Upper lobe of right lung (tissue), 1 donor: ENCODE results near the gene NR2F2. TPM values are rescaled to one million over a fixed set of nuclear protein-coding genes. Genes with fewer than 3 reads are reported as not detected.
A peak's percentile ranks its signal among the peaks of the same experiment; 100 is the strongest.

Experiments
- ATAC-seq: fragments of 200-7000 bp; cut with Tn5 transposase; one replicate; pipeline ENCODE4 v1.9.1; 2020; ENCODE audit warnings: mild to moderate bottlenecking, moderate library complexity
- DNase-seq: peaks from one replicate; pipeline ENCODE4 v3.0.0-alpha.2; 2020
- H3K27ac ChIP-seq: fragments of 200-600 bp; one replicate; pipeline ENCODE4 v1.8.0; 2022
- H3K27me3 ChIP-seq: fragments of 200-600 bp; one replicate; pipeline ENCODE4 v1.8.0; 2022; ENCODE audit warnings: mild to moderate bottlenecking
- H3K36me3 ChIP-seq: fragments of 200-600 bp; one replicate; pipeline ENCODE4 v1.8.0; 2022
- H3K4me1 ChIP-seq: fragments of 200-600 bp; one replicate; pipeline ENCODE4 v1.8.0; 2022
- H3K4me3 ChIP-seq: fragments of 200-600 bp; one replicate; pipeline ENCODE4 v1.8.0; 2022; ENCODE audit warnings: mild to moderate bottlenecking
- H3K9me3 ChIP-seq: fragments of 200-600 bp; one replicate; pipeline ENCODE4 v1.8.0; 2022
- intact Hi-C: fragments of 100-400 bp; cut with DNase I; formaldehyde crosslinking; loops from one replicate; pipeline ENCODE4 v1.11.0; 2022
- total RNA-seq: library from RNA; stranded (reverse); fragmentation: NEBNext Ultra II Directional; extraction: Animal tissue kit (Norgen Biotek cat#: 25700); gene quantifications from one replicate; pipeline ENCODE4 v1.2.1, GENCODE V29; 2021
- TF ChIP-seq, protein P1 (sequence below): fragments of 200-600 bp; IDR thresholded peaks from one replicate; pipeline ENCODE4 v1.8.0; 2022; ENCODE audit warnings: antibody characterized with exemption
- donor health status: DM: no; HTN: yes; CAD: no; lungs with severe emphysema.

NR2F2 gene
- total RNA-seq, 1 donor from 2014 or later, result 88.1 TPM

DNA sequence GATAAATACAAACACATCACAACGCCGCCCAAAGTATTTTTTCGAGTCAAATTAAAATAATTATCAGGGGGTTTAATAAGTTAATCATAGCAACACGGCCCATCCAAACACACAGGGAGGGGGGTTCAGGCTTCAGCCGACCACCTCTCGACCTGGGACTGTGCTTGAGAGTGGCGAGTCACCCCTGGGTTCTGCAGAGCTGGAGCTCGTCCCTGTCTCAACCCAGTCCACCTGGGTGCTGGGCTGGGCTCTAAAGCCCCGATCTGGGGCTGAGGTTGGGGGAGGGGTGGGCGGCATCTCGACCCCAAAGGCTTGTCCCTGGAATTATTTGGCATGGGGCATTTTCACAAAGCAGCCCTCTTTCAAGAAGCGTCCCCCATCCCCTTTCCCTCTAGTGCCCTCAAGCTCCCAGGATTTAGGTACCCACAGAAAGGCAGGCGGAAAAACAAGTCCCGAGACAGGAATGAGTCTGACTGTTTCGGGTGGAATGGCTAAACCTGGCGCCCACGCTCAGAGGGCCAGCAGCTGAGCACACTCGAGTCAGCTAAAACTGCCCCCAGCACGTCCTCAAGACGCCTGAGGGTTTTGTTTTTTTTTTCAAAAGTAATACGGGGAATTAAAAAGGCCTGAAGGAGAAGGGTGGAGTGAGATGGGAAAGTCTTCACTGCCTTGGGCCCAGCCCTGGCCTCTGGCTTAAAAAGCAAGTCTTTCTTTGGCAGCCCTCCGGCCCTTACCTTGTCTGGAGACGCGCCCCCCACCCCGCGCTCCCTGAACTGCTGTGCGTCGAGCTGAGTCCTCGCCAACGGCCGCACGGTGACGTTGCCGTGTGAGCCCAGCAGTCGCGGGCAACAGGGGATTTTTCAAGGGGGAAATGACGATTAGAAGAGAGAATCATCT lies 32.5 kb downstream of the NR2F2 start:
- no peak overlapping the region for H3K4me3 ChIP-seq
- no peak overlapping the region for H3K27ac ChIP-seq
- H3K4me1 ChIP-seq, result peaks cover 4% of the 10 kb centered on the region
- ATAC-seq (no peak), DNase-seq (no peak)
- H3K9me3 ChIP-seq, result no peaks in the 10 kb centered on the region
- H3K36me3 ChIP-seq, result no peaks in the 10 kb centered on the region
- peaks cover 68% of the 10 kb centered on the region for H3K27me3 ChIP-seq
- TF ChIP-seq, protein P1, sequence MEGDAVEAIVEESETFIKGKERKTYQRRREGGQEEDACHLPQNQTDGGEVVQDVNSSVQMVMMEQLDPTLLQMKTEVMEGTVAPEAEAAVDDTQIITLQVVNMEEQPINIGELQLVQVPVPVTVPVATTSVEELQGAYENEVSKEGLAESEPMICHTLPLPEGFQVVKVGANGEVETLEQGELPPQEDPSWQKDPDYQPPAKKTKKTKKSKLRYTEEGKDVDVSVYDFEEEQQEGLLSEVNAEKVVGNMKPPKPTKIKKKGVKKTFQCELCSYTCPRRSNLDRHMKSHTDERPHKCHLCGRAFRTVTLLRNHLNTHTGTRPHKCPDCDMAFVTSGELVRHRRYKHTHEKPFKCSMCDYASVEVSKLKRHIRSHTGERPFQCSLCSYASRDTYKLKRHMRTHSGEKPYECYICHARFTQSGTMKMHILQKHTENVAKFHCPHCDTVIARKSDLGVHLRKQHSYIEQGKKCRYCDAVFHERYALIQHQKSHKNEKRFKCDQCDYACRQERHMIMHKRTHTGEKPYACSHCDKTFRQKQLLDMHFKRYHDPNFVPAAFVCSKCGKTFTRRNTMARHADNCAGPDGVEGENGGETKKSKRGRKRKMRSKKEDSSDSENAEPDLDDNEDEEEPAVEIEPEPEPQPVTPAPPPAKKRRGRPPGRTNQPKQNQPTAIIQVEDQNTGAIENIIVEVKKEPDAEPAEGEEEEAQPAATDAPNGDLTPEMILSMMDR, result no peak
- intact Hi-C loops, result no loop called here

DNA sequence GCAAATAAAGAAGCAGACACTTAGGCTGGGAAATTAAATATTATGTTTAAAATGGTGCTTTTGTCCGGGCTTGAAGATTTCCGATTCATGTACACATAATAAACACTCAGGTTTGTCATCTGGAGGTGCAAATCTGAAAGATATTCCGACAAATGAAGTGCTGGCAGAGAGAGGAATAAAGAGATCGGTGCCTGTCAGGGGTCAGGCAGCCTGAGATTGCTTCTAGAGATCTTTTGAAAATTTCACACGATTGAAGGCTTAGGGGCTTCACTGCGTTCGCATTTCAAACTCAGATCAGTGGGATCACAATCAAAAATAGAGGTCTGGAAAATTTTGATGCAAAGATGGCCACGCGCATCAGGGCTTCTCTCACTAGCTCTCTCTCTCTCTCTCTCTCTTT lies 33.2 kb downstream of the NR2F2 start:
- Histone ChIP-seq H3K4me1 (peaks cover 4% of the 10 kb centered on the region), H3K27me3 (peaks cover 68% of the 10 kb centered on the region), H3K9me3 (no peaks in the 10 kb centered on the region)

DNA sequence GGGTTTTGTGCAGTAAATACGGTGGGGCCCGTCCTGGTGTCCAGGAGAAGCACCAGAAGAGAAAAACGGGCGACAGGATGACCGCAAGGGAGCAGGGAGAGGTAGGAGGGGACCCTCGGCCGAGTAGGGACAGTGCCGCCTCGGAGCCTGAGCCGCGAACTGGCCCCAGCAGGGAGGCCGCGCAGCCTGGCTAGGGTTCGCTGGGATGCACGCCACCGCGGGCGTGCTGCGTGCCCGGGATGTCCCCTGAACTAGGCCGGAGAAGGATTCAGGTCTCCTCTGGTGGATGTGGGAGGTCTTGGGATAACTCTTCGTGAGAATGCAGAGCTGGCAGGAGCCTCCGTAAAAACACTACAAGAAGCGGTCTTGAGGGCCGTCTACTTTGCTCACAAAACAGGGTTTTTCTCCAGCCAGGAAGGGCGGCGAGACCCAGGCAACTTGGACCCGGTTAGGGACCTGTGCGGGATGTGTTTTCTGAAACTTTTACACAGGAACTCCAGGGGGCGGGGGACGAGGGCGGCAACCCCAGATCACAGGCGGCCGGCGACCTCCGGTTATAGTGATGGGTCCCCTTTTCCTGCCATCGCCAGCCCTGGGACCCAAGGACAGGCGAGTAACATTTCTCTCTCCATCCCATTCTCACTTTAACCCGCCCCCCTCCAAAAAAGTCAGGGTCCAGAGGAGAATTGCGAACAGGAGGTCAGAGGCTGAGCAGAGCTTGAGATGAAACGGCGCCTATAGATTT lies 35.5 kb downstream of the NR2F2 start:
- DNase-seq (no peak), ATAC-seq (no peak)
- Histone ChIP-seq H3K27me3 (peaks cover 63% of the 10 kb centered on the region), H3K36me3 (no peaks in the 10 kb centered on the region), H3K4me1 (no peaks in the 10 kb centered on the region), H3K4me3 (no peak overlapping the region), H3K27ac (no peak overlapping the region), H3K9me3 (no peaks in the 10 kb centered on the region)
- TF ChIP-seq, protein P1, result no peak
- intact Hi-C loops, result no loop called here

More for the DNA sequence above, 33.2 kb downstream of the NR2F2 start:
- Histone ChIP-seq H3K36me3 (no peaks in the 10 kb centered on the region), H3K27ac (no peak overlapping the region), H3K4me3 (no peak overlapping the region)
- intact Hi-C loops, result no loop called here
- no peak for ATAC-seq
- TF ChIP-seq, protein P1, result no peak
- no peak for DNase-seq

DNA sequence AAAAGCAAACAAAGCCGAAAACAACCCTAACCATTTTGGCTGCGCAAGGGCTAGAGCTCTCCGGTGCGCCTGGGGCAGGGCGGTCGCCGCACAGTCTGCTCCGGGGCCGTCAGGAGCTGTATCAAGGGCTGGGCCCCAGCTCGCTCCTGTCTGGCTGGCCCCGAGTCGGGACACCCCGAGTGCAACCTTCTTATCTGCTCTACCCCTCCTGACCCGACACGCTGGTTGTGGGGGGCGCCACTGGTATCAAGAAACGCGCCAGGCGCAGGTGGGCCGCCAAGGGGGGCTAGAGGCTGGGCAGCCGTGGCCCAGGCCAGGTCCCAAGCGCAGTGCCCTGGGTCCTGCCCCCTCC lies 36.0 kb downstream of the NR2F2 start:
- no peaks in the 10 kb centered on the region for H3K4me1 ChIP-seq
- H3K27ac ChIP-seq, result no peak overlapping the region
- DNase-seq (no peak), ATAC-seq (no peak)
- peaks cover 60% of the 10 kb centered on the region for H3K27me3 ChIP-seq
- no peaks in the 10 kb centered on the region for H3K9me3 ChIP-seq
- H3K36me3 ChIP-seq, result no peaks in the 10 kb centered on the region
- H3K4me3 ChIP-seq, result no peak overlapping the region
- TF ChIP-seq, protein P1, result no peak
- intact Hi-C loops, result no loop called here

DNA sequence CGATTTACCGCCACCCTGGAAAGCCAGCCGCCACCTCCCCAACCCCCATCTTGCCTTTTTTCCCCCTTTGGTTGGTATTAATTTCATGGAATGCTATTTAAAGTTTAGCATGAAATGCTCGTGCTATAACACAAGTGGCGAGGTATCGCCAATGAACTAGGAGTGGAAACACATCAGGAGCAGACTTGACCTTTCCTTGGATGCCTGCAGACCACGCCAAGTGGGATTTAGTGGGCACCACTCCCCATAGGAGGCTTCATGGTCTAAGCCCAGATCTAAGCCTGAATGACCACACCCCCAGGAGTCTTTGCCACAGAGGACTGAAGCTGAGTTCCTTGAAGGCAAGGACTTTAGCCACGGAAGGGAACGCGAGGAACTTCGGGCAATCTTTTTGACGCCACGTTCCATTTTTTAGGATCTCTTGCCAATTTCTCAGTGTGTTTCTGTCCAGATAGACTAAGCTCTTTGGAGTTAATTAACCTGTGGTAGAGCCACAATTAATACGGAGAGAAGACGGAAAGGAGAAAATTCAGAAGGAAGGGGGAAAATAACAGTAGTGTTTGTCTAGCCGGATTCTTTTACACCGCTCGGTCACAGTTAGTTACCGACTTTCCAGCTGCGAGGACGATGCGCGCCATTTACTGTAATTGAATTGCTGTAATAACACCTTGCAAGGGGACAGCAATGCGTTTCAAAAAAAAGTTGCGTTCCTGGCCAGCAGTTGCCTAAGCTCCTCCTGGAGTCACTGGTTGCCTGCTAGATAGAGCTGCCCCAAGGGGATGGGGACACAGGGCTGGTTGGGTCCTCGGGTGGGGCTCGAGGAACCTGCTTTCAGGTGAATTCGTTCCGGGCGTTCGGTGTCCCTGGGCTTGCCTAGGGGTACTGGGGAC lies 37.1 kb downstream of the NR2F2 start:
- intact Hi-C loops, result no loop called here
- Histone ChIP-seq H3K27ac (no peak overlapping the region), H3K27me3 (peaks cover 51% of the 10 kb centered on the region), H3K9me3 (no peaks in the 10 kb centered on the region), H3K4me3 (peak overlapping the region; percentile 19), H3K4me1 (no peaks in the 10 kb centered on the region), H3K36me3 (no peaks in the 10 kb centered on the region)
- DNase-seq (no peak), ATAC-seq (no peak)
- TF ChIP-seq, protein P1, result no peak
